Measurements from ENCODE around the gene GPLD1.
"Not testable (repeated sequence)": the region's sequence is repeated elsewhere in the genome, so short reads cannot be mapped to it uniquely, and the experiment has no call there.

The GPLD1 gene

DNA sequence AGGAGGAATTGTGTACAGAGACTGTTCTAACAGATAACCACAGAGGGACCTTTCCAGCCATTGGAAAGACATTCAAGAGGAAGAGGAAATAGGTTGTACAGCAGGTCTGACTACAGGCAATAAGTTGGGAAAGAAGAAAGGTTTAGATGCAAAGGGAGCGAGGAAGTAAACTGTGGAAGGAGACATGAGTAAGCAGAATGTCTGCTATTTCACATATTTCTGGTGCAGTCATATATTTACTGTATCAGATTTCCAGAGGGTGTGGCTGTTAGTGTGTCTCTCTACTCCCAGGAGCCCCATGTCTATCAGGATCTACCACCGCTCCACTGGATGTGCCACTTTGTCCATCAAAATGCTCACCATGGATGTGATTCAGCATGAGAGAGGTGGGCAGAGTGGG lies 60.8 kb downstream of the GPLD1 start:
- TF ChIP-seq, protein P1, sequence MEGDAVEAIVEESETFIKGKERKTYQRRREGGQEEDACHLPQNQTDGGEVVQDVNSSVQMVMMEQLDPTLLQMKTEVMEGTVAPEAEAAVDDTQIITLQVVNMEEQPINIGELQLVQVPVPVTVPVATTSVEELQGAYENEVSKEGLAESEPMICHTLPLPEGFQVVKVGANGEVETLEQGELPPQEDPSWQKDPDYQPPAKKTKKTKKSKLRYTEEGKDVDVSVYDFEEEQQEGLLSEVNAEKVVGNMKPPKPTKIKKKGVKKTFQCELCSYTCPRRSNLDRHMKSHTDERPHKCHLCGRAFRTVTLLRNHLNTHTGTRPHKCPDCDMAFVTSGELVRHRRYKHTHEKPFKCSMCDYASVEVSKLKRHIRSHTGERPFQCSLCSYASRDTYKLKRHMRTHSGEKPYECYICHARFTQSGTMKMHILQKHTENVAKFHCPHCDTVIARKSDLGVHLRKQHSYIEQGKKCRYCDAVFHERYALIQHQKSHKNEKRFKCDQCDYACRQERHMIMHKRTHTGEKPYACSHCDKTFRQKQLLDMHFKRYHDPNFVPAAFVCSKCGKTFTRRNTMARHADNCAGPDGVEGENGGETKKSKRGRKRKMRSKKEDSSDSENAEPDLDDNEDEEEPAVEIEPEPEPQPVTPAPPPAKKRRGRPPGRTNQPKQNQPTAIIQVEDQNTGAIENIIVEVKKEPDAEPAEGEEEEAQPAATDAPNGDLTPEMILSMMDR (conservative IDR thresholded peaks at IDR 0.05) = no peak
- TF ChIP-seq ZFX (IDR thresholded peaks at IDR 0.05) = no peak
- no peak overlapping the region for H3K27ac ChIP-seq

DNA sequence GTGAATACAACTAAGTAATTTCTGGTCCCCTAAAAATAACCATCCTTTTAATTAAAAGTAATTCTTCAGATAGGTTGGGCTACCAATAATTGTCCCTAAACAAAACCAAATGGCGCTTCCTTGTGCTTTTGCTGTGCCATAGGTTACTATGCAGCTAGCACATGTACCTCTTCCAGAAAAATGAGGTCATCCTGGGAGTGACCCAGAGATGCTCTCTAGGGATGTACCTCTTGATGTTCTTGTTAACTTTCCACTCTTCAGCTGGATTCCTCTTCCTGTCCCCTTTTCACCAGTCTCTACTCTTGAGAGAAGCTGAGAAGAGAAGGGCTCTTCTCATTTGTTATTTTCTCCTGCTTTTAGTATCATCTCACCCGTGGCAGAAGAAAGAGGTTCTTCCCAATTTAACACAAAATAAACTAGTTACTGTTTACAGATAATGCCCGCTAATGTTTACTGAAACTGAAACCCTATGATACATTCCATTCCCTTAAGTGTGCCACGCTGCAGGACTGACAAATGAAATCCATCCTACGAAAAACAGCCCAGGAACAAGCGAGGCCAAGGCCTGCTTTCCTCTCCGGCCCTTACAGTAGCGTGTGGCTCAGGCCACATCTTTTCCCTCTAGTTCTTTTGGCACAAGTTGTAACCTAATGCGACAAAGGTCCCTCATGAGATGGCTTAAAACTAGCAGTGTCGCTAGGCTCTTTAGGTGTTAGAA lies 62.5 kb downstream of the GPLD1 start:
- no peak overlapping the region for H3K27ac ChIP-seq
- TF ChIP-seq, protein P1 (conservative IDR thresholded peaks at IDR 0.05) = no peak
- TF ChIP-seq ZFX (IDR thresholded peaks at IDR 0.05) = no peak

DNA sequence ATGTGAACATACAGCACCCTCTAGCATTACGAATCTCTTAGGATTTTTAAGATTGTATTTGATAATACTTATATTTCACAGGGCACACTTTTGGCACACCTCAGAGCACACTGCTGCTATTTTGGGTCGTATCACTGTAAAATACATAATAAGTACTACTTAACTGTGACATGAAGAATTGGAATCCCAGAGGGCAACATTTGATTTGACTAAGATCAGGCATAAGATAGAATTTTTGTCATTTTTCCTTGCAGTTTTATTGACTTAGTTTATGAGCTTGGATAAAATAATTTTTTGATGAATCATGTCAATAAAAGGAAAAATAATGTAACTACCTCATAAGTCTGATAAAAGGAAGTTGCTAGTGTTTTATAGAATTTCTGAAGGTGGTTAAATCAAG lies 64.3 kb downstream of the GPLD1 start:
- no peak for TF ChIP-seq ZFX (IDR thresholded peaks at IDR 0.05)
- TF ChIP-seq, protein P1 (conservative IDR thresholded peaks at IDR 0.05) = no peak
- no peak overlapping the region for H3K27ac ChIP-seq

DNA sequence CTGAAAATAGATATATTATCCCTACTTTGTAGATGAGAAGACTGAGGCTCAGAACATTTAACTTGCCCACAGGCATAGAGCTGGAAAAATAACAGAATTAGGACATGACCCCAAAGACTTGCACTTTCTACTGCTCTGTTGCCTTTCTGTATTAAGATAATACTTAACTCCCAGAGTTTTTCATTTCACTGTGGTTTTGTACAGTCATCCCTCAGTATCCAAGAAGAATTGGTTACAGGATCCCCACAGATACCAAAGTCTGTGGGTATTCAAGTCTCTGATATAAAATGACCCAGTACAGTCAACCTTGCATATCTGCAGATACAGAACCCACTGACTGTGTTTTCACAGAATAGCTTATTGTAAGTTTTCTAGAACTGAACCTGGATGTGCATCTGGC lies 69.9 kb downstream of the GPLD1 start:
- no peak overlapping the region for H3K27ac ChIP-seq
- TF ChIP-seq, protein P1 (conservative IDR thresholded peaks at IDR 0.05) = no peak
- no peak for TF ChIP-seq ZFX (IDR thresholded peaks at IDR 0.05)

DNA sequence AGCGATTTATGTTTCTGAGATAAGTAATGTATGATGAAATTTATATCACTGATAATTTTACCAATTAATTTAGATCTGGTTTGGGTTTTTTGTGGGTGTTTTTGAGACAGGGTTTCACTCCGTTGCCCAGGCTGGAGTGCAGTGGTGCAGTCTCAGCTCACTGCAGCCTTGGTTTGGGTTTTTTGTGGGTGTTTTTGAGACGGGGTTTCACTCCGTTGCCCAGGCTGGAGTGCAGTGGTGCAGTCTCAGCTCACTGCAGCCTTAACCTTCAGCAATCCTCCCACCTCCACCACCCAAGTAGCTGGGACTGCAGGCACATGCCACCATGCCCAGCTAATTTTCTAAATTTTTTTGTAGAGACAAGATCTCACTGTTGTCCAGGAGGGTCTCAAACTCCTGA lies 73.6 kb downstream of the GPLD1 start:
- TF ChIP-seq, protein P1 (conservative IDR thresholded peaks at IDR 0.05) = no peak
- no peak for TF ChIP-seq ZFX (IDR thresholded peaks at IDR 0.05)
- H3K27ac ChIP-seq = no peak overlapping the region

DNA sequence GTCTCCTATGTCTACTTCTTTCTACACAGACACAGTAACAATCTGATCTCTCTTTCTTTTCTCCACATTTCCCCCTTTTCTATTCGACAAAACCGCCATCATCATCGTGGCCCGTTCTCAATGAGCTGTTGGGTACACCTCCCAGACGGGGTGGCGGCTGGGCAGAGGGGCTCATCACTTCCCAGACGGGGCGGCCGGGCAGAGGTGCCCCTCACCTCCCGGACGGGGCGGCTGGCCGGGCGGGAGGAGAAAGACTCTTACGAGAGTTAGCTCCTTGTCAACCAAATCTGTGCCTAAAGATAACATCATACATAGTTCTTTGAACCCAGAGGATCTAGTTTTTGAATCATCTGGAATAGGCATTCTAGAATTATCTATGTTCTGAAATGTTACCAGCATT lies 74.8 kb downstream of the GPLD1 start:
- H3K27ac ChIP-seq = not testable (repeated sequence)

DNA sequence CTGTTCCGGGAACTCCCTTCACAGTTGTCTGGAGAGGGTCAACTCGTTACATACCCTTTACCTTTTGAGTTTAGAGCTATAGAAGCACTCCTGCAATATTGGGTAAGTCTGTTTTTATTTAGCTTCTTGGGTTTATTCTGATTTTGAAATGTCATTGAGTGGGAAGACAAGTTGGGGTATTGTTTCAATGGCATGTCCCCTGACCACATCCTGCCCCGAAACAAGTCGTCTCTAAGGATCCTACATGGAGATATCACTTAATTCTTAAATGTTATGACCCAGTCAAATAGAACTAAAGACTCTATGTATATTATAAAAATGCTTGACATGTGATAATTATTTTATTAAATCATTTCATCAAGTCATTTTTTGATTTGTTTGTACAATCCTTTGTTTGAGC lies 77.1 kb downstream of the GPLD1 start:
- no peak overlapping the region for H3K27ac ChIP-seq
- TF ChIP-seq ZFX (IDR thresholded peaks at IDR 0.05) = no peak
- TF ChIP-seq, protein P1 (conservative IDR thresholded peaks at IDR 0.05) = no peak

DNA sequence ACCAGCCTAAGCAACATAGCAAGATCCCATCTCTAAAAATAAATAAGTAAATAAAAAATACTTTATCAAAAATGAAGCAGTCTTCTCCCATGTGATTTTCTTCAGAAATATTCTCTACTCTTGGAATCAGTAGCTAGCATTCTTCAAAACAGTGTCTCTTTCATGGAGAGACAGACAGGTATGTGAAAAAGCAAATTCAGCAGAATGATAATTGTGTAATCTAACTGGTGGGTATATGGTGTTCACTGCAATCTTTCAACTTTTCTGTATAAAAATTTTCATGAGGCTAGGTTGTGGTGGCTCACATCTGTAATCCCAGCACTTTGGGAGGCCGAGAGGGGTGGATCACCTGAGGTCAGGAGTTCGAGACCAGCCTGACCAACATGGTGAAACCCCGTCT lies 78.8 kb downstream of the GPLD1 start:
- TF ChIP-seq, protein P1 (conservative IDR thresholded peaks at IDR 0.05) = no peak
- no peak for TF ChIP-seq ZFX (IDR thresholded peaks at IDR 0.05)

More for the DNA sequence above, 78.8 kb downstream of the GPLD1 start:
- H3K27ac ChIP-seq = no peak overlapping the region
